Measurements from ENCODE around the gene PHLDB1. TPM values are rescaled to one million over a fixed set of nuclear protein-coding genes. Genes with fewer than 3 reads are reported as not detected.

Gene PHLDB1
- total RNA-seq, 1 donor from 2014 or later = 71.8 TPM

DNA sequence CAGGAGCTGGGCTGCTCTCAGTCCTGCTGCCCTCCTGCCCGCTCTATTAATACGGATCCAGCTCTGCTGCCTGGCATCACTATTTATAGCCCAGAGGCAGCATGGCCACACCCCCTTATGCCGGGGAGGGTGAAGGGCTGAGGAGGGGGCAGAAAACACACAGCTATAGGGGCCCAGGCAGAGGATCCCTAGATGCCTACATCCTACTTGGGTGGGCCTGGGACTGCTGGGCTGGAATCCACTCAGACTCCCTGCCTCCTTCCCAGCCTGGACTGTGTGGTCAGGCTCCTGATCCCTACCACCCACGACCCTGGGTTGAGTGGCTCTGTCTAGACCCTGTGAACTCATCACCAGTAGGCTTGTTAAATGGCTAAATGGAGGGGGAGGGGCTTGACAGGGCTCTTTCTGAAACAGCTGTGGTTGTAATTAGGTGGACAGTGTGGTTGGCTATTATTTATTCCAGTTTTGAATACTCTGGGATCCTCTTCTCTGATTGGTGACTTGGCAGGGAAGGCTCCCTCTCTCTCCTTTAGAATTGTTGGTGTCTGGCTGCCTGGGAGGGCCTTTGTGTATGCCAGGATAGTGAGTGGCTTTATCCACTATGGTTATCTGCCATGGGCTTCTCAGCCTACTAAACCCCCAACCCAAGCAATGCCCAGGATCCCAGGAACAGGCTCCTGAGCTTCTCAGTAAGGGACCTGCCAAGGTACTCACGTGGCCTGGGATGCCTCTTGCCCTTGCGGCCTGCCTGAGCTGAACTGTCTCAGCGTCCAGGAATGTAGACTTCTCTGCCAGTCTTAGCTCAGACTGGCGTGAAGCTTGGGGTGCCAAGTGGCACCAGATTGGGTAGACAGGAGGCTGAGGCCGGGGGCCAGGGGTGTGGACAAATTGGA, 15.2 kb downstream of the PHLDB1 start:
- H3K27ac ChIP-seq = peak overlapping the region; percentile 80
- peaks cover 69% of the 10 kb centered on the region for H3K4me1 ChIP-seq
- no peaks in the 10 kb centered on the region for H3K9me3 ChIP-seq
- H3K27me3 ChIP-seq (ENCODE audit: low read depth) = no peaks in the 10 kb centered on the region
- H3K4me3 ChIP-seq = peak overlapping the region; percentile 58
- ATAC-seq = peak; percentile 46 to 72
- peaks cover 33% of the 10 kb centered on the region for H3K36me3 ChIP-seq
- intact Hi-C loops (cut with DNase I) = no loop called here
- DNase-seq = peak; percentile 62
- TF ChIP-seq, protein P1, sequence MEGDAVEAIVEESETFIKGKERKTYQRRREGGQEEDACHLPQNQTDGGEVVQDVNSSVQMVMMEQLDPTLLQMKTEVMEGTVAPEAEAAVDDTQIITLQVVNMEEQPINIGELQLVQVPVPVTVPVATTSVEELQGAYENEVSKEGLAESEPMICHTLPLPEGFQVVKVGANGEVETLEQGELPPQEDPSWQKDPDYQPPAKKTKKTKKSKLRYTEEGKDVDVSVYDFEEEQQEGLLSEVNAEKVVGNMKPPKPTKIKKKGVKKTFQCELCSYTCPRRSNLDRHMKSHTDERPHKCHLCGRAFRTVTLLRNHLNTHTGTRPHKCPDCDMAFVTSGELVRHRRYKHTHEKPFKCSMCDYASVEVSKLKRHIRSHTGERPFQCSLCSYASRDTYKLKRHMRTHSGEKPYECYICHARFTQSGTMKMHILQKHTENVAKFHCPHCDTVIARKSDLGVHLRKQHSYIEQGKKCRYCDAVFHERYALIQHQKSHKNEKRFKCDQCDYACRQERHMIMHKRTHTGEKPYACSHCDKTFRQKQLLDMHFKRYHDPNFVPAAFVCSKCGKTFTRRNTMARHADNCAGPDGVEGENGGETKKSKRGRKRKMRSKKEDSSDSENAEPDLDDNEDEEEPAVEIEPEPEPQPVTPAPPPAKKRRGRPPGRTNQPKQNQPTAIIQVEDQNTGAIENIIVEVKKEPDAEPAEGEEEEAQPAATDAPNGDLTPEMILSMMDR (IDR thresholded peaks at IDR 0.05) = no peak

DNA sequence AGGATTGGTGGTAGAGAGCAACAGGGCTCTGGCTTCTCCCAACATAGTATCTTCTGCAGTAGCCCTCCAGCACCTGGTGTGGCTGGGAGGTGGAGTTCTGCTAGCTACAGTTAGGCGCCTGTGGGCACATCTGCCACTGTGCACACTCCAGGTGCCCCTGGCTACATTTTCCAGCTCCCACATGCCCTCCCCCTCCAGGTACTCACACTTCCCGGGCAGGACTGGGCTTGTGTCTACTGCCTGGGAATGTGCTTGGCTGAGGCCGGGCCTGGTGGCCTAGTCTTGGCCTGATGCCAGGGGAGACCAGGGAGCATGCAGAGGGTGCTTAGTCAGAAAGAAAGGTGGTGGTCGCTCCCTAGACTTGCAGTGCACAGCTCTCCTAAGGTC, 15.8 kb downstream of the PHLDB1 start:
- H3K27me3 ChIP-seq (ENCODE audit: low read depth) = no peaks in the 10 kb centered on the region
- TF ChIP-seq, protein P1 (IDR thresholded peaks at IDR 0.05) = no peak
- peaks cover 37% of the 10 kb centered on the region for H3K36me3 ChIP-seq
- ATAC-seq = peak in 1 of 2 donors; percentile 2
- no peaks in the 10 kb centered on the region for H3K9me3 ChIP-seq
- no peak overlapping the region for H3K4me3 ChIP-seq
- peak overlapping the region; percentile 80 for H3K27ac ChIP-seq
- peaks cover 62% of the 10 kb centered on the region for H3K4me1 ChIP-seq
- peak; percentile 45 for DNase-seq
- intact Hi-C loops (cut with DNase I) = no loop called here

- H3K4me3 ChIP-seq = no peak overlapping the region
- H3K4me1 ChIP-seq = peaks cover 58% of the 10 kb centered on the region
- H3K9me3 ChIP-seq = no peaks in the 10 kb centered on the region
- intact Hi-C loops (cut with DNase I) = no loop called here
- TF ChIP-seq, protein P1 (IDR thresholded peaks at IDR 0.05) = no peak
- H3K27me3 ChIP-seq (ENCODE audit: low read depth) = no peaks in the 10 kb centered on the region
- peaks cover 46% of the 10 kb centered on the region for H3K36me3 ChIP-seq
- ATAC-seq (peak in 1 of 2 donors; percentile 15), DNase-seq (peak; percentile 66)
- peak overlapping the region; percentile 39 for H3K27ac ChIP-seq
These were observed 17.7 kb downstream of the PHLDB1 start for GRCh38 chr11:118625036-118625690.

GRCh38 chr11:118625976-118626375, 18.6 kb downstream of the PHLDB1 start:
- TF ChIP-seq, protein P1 (IDR thresholded peaks at IDR 0.05) = no peak
- H3K4me3 ChIP-seq = no peak overlapping the region
- no peaks in the 10 kb centered on the region for H3K27me3 ChIP-seq (ENCODE audit: low read depth)
- H3K36me3 ChIP-seq = peaks cover 48% of the 10 kb centered on the region
- peak; percentile 7 for DNase-seq
- no peak for ATAC-seq
- no peak overlapping the region for H3K27ac ChIP-seq
- intact Hi-C loops (cut with DNase I) = no loop called here
- no peaks in the 10 kb centered on the region for H3K9me3 ChIP-seq
- peaks cover 58% of the 10 kb centered on the region for H3K4me1 ChIP-seq

- Histone ChIP-seq H3K36me3 (peaks cover 63% of the 10 kb centered on the region), H3K9me3 (no peaks in the 10 kb centered on the region), H3K4me3 (no peak overlapping the region), H3K4me1 (peaks cover 53% of the 10 kb centered on the region), H3K27me3 (ENCODE audit: low read depth) (no peaks in the 10 kb centered on the region), H3K27ac (no peak overlapping the region)
- DNase-seq (no peak), ATAC-seq (no peak)
- intact Hi-C loops (cut with DNase I) = no loop called here
- TF ChIP-seq, protein P1 (IDR thresholded peaks at IDR 0.05) = no peak
These were observed 20.2 kb downstream of the PHLDB1 start for GRCh38 chr11:118627566-118627965.

All from lower lobe of right lung (tissue), 2 donors.